NK-92 (cell line): ENCODE results near the gene SORBS2.
"Not testable (repeated sequence)": the region's sequence is repeated elsewhere in the genome, so short reads cannot be mapped to it uniquely, and the experiment has no call there.

Experiments used
- DNase-seq: peaks from one replicate; lab custom pipeline; 2025; ENCODE audit not compliant: unreplicated experiment; lab: John Stamatoyannopoulos, UW

Gene SORBS2

DNA sequence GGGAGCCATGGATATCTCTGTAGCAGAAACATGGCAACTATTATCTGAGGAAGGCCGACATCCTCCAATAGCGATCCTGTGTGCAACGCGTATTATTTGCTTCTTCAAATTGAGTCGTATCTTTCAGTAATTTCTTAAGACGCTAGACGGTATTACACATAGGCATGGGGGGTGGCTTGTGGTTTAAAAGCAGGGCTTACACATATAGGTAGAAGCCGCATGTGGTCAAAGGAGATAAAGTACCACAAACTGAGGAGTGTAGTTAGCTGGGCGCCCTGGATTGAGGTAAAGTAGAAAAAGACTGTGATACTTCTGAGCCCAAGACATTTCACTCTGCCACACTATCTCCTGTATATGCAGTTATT lies 94.6 kb downstream of the SORBS2 start:
- DNase-seq: no peak

DNA sequence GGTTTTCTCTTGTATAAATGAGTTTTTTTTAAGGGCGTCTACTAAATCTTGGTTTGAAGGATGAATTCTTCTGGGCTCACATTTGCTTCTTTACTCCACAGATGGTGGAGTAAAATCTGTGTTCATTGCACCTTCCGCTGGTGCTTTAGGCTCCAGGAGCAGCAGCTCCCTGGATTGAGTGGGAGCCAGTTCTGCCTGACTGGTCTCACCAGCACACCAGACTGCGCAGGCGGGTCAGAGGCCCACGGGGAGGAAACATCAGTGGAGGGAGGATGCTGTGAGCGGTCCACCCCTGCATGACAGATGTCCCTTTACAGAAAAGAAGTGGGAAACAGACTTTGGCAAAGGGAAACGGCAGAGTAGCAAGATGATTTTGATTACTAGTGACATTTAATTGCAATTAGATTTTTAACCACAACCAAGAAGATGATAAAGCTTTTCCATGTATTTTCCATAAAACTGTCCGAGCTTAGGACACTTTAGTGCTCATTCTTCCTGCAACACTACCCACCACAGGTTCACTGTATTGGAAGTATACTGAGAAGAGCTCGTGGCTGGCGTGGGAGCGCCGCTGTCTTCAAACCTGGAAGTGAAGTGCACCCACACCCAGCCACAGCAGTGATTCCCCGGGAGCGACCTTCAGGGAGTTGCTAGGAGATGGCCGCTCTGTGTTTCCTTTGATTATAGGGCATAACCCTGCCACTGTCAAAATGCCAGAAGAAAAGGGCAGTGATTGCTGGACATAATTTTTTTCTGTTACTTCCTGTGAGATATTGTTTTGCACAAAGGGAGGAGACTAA lies 95.2 kb downstream of the SORBS2 start:
- DNase-seq: no peak

DNA sequence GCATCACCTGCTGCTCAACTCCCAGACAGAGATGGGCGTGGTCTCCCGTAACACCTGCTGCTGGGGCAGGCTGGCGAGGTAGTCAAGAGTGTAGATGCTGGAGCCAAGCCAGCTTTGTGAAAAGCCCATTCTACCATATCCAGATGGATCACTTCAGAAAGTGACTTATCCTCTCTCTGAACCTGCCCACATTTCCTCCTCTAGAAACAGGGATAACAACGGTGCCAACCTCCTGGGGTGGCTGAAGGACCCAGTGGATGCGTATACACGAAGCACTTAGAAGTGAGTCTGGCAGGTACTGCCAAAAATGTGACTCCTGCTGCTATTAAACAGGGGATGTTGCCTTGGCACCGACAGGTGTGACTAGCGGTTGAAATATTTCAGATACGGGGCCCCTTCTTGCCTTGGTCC lies 95.8 kb downstream of the SORBS2 start:
- DNase-seq: no peak

DNA sequence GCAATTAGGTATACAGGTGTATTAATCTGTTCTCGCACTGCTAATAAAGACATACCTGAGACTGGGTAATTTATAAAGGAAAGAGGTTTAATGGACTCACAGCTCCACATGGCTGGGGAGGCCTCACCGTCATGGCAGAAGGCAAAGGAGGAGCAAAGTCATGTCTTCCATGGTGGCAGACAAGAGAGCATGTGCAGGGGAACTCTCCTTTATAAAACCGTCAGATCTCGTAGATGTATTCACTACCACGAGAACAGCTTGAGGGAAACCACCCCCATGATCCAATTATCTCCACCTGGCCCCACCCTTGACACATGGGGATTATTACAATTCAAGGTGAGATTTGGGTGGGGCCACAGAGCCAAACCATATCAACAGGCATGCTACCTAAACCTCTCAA lies 97.5 kb downstream of the SORBS2 start:
- DNase-seq: not testable (repeated sequence)

DNA sequence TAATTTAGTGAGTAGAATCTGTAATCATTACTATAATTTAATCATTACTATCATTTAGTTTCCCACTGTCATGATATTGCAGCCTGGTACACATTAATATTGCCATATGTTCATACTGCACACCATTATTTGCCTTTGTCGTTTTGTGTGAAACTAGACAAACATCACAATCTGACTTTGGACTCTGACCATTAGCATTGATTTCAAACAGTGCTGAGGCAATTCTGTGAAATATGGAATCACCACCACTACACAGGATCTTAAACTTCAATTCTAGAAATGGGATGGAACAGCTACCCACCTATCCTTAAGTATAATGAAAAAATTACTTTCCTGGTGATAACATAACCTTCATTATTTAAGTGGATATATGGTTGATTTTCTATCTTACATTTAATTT lies 98.3 kb downstream of the SORBS2 start:
- no peak for DNase-seq

DNA sequence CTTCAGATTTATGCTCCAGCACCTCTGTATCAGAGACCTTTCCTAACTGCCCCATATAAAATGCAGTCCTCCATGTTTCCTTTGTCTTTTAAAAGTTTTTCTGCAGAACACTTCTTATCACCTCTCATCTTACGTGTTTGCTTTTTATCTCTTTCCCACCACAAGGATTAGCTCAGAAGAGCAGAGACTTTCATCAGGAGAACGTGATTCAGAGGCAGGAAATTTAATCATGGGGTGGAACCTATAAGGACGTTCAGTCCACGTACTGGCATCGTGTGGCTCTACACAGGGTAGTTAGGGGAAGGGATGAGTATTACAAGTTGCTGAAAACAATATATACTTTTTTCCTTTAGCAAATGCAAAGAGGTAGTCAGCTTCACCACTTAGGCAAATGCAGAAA lies 98.7 kb downstream of the SORBS2 start:
- no peak for DNase-seq

DNA sequence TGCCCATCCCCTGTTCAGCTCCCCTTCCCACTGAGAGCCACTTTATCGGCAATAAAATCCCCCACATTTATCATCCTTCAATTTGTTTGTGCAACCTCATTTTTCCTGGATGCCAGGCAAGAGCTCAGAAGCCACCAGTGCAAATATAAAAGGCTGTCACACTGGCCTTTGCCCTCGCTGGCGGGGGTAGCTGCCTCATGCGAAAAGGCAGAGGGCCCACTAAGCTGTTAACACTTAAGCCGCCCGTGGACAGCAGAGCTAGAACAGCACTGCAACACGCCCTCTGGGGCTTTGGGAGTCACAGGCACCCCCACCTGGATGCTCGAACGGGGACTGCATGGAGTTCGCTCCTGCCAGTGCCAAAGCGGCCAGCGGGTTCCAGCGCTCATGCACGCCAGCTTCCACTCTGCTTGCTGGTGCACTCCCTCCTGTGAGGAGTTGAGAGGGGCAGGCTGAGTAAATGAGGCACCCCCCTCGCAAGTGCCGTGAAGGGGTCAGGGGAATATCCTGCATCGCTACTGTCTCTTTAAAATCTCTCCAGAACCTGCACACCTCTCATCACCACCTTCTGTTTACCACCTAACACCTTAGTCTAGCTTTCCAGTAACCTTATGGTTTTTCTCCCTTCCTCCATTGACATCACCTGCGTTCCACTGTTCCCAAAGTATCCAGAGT lies 99.5 kb downstream of the SORBS2 start:
- DNase-seq: no peak

DNA sequence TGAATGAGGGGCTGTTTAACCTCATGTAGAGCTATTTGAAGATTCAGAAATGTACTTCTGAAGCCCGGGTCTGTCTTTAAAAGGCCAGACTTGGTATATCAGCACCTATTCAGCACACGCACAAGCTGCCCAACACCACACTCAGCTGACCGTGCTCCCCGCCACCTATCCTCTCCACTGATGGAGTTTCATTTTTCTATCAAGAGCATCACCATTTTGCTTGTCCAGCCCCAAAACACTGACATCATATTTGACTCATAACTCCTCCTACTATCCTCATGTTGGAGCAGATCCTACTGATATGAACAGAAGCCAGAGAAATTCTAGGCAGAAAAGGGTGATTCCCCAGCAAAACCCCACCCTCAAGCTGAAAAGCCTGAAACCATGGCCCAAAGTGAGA lies 100.3 kb downstream of the SORBS2 start:
- no peak for DNase-seq

DNA sequence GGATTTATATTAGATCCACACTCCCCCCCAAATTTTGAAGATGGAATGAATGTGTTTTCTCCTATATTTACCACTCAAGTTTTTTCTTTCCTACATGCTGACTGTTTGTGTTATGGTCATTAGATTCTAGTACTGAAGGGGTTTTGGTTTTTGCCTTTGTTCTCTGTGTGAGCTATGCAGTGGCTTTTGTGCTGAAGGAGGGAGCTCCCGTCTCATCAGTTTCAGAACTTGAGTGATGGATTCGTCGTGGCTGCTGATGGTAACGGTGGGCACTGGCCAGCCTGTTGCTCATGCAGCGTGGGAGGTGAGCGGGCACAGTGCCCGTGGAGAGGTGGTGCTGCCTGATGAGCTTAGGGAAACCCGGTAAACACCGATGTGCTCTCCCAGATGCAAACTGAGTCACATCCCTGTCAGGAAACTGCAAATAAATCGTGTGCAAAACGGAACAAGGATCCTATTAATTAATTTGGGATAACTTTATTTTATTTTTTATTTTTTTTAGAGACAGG lies 101.5 kb downstream of the SORBS2 start:
- no peak for DNase-seq

DNA sequence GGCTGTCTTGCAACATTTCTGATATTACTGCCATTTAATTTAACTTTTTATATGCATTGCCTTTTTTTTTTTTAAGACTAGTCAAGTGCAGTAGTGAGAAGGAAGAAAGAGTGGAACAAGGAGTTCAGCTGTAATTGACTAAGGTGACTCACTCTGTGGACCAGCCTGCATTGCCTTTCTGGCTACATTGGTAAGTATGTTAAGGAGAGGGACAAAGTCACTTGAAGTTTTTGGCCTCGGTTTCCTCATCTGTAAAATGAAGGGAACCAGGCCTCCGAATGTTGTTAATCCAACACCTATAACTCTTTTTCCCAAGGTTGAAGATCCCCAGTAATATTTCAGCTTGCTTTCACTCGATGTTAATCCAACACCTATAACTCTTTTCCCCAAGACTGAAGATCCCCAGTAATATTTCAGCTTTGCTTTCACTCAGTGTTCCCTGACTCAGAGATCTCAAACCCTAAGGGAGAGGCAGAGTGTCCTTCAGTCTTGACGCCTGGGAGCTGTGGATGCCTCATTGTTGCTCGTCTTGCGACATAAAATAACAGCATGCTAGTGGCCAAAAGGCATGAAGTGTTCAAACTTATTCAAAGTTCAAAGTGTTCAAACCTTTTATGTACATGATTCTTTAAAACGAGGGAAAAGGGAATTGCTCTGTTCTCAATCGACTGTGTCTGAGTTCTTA lies 102.0 kb downstream of the SORBS2 start:
- DNase-seq: no peak

DNA sequence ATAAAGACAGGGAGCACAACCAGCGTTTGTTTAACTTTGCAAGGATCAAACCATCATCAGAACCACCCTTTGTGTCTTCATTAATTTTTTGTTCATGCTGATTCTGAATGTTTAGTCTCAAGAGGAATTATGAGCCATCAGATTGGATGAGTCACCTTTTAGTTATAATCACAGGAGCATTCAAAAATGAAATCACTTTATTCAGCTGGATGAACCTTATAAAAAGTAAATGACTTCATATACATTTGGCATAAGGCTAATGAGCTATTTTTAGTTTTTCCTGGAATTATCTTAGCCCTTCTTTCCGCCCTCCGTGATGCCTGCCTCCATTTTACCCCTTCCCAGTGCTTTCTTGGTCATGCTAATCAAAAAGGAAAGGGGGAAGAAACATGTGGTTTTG lies 103.6 kb downstream of the SORBS2 start:
- DNase-seq: no peak

DNA sequence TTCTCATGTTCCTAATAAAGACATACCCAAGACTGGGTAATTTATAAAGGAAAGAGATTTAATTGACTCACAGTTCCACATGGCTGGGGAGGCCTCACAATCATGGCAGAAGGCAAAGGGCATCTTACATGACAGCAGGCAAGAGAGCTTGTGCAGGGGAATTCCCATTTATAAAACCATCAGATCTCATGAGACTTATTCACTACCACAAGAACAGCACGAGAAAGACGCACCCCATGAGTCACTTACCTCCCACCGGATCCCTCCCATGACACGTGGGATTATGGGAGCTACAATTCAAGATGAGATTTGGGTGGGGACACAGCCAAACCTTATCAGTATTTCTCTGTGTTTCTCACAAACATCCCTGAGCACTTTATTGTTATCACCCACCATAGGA lies 104.4 kb downstream of the SORBS2 start:
- DNase-seq: not testable (repeated sequence)

DNA sequence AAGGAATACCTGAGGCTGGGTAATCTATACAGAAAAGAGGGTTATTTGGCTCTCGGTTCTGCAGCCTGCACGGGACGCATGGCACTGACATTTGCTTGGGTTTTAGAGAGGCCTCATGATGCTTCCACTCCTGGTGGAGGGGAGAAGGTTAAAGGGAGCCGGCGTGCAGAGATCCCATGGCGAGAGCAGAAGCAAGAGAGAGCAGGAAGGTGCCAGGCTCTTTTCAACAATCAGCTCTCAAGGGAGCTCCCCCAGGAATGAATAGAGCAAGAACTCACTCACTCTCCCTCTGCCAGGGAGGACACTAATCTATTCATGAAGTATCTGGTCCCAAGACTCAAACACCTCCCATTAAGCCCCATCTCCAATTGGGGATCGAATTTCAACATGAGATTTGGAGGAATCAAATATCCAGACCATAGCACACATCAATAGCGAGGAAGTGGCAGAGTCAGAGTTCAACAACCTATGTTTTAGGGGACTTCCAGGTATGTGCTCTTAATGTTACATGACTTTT lies 109.8 kb downstream of the SORBS2 start:
- no peak for DNase-seq

DNA sequence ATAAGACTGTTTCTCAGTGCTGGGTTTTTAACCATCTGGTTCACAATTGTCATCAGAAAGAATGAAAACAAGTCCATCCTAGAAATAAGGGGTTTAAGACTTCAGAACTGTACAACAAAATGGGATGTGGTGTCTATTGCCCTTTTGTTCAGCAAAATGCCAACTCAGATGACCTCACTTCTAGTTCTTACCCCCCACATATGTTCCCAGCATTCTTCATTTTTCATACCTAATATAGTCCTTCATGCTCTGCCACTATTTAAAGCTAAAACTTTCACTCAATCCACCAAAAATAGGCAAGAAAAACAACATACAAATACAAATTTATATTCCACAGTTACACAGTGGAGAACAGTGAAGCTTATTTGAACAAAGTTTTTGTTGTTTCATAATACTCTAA lies 111.4 kb downstream of the SORBS2 start:
- DNase-seq: no peak

DNA sequence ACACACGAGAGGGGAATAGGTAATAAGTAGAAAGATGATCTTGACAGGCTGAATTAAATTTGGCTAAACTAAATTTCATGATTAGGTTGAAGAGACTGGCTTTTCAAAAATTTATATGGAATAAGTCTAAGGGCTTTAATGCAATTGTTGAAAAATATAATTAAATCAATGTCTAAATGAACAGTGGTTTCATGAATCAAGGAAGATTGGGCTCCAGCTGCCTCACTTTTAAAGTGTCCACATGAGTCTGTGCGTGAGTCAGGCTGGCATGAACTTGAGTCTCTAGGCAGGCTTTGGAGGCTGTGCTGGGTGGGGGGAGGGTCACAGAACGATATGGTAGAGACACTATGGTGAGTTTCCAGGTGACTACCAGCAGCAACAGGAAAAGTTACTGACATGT lies 111.9 kb downstream of the SORBS2 start:
- DNase-seq: no peak

DNA sequence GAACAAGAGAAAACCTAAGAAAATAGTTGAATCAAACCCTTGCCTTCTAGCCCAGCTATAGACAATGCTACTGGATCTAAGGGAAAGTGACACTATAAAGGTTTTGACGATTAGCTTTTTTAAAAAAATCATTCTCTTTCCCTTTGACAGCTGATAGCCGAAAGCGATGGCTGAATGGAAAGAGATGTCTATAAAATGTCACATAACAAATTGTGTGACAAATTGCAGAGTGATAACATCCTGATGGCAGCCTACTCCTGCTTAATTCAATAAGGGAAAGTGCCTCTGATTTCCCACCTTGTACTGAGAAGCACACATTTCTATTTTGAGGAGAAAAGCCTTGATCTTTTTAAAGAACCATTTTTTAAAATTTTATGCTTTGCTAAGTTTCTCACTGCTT lies 114.5 kb downstream of the SORBS2 start:
- no peak for DNase-seq

DNA sequence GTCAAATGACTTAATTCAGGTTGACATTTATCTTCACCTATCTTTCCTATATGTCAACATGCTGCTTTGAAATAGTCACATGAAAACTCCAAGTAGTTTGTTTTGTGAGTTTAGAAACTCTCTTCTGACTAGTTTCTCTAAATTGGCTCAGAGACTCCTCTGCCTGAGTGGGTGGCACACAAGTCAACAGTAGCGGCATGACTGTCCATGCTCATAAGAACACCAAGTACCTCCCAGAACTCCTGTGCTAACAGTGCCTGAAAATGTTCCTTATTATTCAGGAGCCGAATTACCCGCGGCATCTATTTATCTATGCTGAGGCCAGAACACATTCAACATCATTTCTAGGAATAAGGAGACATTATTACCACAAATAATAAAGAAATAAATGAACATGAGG lies 116.3 kb downstream of the SORBS2 start:
- no peak for DNase-seq

DNA sequence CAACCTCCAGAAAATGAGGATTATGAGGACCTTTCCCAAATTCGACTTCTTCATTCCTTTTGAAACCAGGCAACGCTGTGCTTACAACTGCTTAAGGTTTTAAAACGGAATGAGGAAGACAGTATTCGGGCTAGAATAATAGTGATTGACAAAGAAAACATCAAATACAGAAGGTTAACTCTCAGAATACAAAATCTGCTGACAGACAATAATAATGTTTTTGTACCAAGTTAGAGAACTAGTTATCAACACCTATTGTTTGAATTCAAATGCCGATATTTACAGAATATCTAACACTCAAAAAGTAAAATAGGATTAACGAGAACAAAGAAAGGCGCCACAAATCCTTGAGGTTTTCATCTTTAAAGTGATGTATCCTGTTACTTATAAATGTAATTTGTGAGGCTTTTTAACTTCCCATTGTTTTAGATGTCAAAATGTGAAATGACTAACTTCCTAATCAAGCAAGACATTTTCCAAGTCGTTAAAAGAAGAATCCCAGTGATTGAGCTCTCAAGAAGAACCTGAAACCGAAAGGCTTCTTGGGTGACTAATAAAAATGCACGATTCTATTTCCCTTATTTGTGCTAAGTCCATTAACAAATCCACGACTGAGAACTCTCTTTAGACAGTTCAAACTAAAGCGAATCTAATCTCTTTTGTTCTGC lies 118.3 kb downstream of the SORBS2 start:
- no peak for DNase-seq

DNA sequence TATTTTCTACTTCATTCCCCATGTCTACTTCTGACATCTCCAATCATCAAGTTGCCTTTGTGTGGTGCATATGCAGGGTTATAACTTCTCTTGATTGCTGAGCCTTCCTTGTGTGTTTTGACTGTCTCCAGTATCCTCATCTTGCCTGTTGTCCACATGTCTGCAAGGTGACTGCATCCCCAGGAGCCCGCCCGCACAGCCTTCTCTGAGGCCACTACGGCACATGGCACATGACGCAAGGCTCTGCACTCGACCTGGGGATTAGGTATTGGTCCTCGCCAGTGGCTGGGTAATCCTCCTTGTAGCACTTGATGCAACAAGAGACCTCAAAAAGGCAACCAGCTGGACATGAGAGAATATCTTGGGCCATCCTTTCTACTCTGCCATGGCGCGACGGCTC lies 122.6 kb downstream of the SORBS2 start:
- DNase-seq: no peak

DNA sequence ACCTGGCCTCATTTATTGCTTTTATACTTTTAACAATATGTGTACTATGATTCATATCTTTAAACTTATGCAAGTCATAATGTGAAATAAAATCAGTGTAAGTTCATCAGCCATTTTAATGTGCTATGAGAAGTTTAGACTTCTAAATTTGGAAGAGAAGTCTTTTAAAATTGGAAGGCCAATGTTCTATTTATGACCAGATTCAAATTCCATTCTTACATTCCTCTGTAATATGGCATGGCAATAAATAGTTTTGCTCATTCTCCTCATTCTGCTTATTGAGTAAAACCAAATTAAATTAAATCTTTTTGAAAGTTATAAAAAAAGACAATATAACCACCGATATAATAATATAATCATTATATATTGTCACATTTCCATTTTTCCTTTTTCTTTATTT lies 126.2 kb downstream of the SORBS2 start:
- no peak for DNase-seq

DNA sequence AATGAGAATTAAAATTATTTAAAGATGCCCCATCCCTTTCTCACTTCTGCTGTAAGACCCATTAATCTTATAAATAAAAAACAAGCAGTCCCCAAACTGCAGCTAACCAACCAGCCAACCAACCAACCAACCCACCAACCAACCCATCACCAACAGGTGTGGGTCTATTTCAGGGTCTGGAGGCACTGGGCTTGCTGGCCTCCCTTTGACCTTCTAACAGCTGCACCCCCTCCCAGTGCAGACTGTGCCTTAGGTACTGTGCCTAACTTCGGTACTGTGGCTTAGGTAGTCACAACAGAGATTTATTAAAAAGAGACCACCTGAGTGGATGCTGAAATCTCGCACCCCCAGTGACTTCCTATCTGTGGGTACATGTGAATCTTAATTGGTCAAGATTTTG lies 128.1 kb downstream of the SORBS2 start:
- no peak for DNase-seq
